Adrenal gland (tissue), 5 donors: ENCODE measurements around the gene SFTPA1.
"Not testable (repeated sequence)": the region's sequence is repeated elsewhere in the genome, so short reads cannot be mapped to it uniquely, and the experiment has no call there.

ENCODE experiments used
- POLR2A ChIP-seq, 2 donors: fragments of 450-650 bp; IDR thresholded peaks; one replicate each; pipeline ENCODE4 v1.6.1; 2017; ENCODE audit warnings: antibody characterized with exemption in 2 of 2, mild to moderate bottlenecking in 2 of 2, moderate library complexity in 1 of 2
- TF ChIP-seq, protein P1 (sequence below), 6 experiments: fragments of 450-650 bp in 4 of 6; fragments of 200-600 bp in 2 of 6; sonication (generic) in 1 of 6; IDR thresholded peaks; 1 replicate in 5 of 6; 2 replicates in 1 of 6; pipeline versions ENCODE4 v1.5.1 to v1.8.0; 2016 to 2021; ENCODE audit warnings: antibody characterized with exemption in 6 of 6, mild to moderate bottlenecking in 2 of 6, moderate library complexity in 1 of 6
- donor health status: DM: no; HTN: no; CAD: no.

DNA sequence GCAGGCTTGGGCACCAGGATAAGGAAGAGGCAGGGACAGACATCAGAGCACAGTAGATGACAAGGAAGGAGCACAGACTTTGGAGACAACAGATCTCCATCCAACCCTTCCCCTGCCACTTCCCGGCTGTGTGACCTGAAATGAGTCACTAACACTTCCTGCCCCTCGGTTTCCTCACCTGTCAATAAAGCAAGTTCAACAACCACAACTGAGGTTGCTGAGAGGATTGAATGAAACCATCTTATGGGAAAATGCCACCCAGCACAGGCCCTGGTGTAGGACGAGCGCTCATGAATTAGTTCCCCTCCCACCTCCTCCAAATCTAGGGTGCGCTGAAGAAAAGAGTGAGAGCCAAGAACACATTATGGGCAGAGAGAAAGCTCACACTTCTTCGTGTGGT lies 27.8 kb upstream of the SFTPA1 start:
- TF ChIP-seq, protein P1, sequence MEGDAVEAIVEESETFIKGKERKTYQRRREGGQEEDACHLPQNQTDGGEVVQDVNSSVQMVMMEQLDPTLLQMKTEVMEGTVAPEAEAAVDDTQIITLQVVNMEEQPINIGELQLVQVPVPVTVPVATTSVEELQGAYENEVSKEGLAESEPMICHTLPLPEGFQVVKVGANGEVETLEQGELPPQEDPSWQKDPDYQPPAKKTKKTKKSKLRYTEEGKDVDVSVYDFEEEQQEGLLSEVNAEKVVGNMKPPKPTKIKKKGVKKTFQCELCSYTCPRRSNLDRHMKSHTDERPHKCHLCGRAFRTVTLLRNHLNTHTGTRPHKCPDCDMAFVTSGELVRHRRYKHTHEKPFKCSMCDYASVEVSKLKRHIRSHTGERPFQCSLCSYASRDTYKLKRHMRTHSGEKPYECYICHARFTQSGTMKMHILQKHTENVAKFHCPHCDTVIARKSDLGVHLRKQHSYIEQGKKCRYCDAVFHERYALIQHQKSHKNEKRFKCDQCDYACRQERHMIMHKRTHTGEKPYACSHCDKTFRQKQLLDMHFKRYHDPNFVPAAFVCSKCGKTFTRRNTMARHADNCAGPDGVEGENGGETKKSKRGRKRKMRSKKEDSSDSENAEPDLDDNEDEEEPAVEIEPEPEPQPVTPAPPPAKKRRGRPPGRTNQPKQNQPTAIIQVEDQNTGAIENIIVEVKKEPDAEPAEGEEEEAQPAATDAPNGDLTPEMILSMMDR (IDR thresholded peaks at IDR 0.05): not testable (repeated sequence)
- not testable (repeated sequence) for TF ChIP-seq POLR2A (IDR thresholded peaks at IDR 0.05)
